IPS-15b (cell line): ENCODE results near the gene SLC25A13.

Experiments
- H3K27me3 ChIP-seq: one replicate; pipeline ENCODE4 v1.6.1; 2013; ENCODE audit warnings: low read length; ENCODE audit not compliant: control insufficient read depth, insufficient read depth
- H3K36me3 ChIP-seq: one replicate; pipeline ENCODE4 v1.6.1; 2013; ENCODE audit warnings: low read length; ENCODE audit not compliant: control insufficient read depth, insufficient read depth
- H3K4me1 ChIP-seq: one replicate; pipeline ENCODE4 v1.6.1; 2013; ENCODE audit warnings: mild to moderate bottlenecking, low read length; ENCODE audit not compliant: control insufficient read depth, insufficient read depth
- H3K4me3 ChIP-seq: one replicate; pipeline ENCODE4 v1.5.1; 2013; ENCODE audit warnings: low read depth, low read length
- H3K9ac ChIP-seq: one replicate; pipeline ENCODE4 v1.6.1; 2013; ENCODE audit warnings: low read depth, mild to moderate bottlenecking, low read length
- H3K9me3 ChIP-seq: one replicate; pipeline ENCODE4 v1.6.1; 2013; ENCODE audit warnings: mild to moderate bottlenecking, low read length; ENCODE audit not compliant: control insufficient read depth, insufficient read depth

Gene SLC25A13

GRCh38 chr7:96287132-96287531, 34.8 kb downstream of the SLC25A13 start:
- no peaks in the 10 kb centered on the region for H3K27me3 ChIP-seq
- peaks cover 6% of the 10 kb centered on the region for H3K4me1 ChIP-seq
- H3K4me3 ChIP-seq, result no peak overlapping the region
- H3K9me3 ChIP-seq, result no peaks in the 10 kb centered on the region
- no peaks in the 10 kb centered on the region for H3K36me3 ChIP-seq
- no peak overlapping the region for H3K9ac ChIP-seq

DNA sequence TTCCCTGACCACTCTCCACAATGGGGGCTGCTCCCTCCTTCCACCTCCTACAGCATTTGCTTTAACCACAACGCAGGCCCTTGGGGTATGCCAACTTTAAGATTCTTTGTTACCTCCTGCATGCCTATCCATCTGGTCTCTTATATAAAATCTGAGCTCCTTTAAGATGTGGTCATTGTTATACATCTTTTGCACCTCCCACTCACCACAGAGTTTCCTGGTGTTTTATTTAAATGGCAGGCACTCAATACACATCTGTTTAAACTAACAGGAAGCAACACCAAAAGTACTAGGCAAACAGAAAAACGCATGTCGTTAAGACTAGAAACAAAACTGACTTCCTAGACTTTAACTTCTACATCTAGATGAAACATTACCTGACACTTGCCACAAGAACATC, 36.3 kb downstream of the SLC25A13 start:
- no peak overlapping the region for H3K4me3 ChIP-seq
- no peak overlapping the region for H3K9ac ChIP-seq
- no peaks in the 10 kb centered on the region for H3K36me3 ChIP-seq
- peaks cover 6% of the 10 kb centered on the region for H3K4me1 ChIP-seq
- H3K27me3 ChIP-seq, result no peaks in the 10 kb centered on the region
- H3K9me3 ChIP-seq, result no peaks in the 10 kb centered on the region

- no peaks in the 10 kb centered on the region for H3K9me3 ChIP-seq
- H3K9ac ChIP-seq, result no peak overlapping the region
- H3K27me3 ChIP-seq, result no peaks in the 10 kb centered on the region
- H3K36me3 ChIP-seq, result no peaks in the 10 kb centered on the region
- H3K4me1 ChIP-seq, result peaks cover 6% of the 10 kb centered on the region
- no peak overlapping the region for H3K4me3 ChIP-seq
Measured at GRCh38 chr7:96284835-96285234, 37.1 kb downstream of the SLC25A13 start.

DNA sequence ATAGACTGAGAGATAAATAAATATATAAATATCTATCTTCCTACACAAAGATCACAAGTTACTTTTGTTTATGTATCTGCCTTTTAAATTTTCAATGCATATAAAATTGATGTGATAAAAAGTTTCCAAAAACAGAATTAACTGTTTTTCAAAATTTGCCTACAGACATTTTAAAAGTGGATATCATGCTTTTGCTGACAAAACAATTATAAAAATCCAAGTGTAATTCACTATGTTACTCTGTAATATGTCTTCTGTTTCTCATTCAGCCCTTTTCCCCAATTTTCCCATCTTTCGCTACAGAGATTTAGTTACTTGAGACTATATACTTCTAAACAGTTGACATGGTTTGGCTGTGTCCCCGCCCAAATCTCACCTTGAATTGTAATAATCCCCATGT, 37.7 kb downstream of the SLC25A13 start:
- no peak overlapping the region for H3K9ac ChIP-seq
- peaks cover 6% of the 10 kb centered on the region for H3K4me1 ChIP-seq
- H3K4me3 ChIP-seq, result no peak overlapping the region
- no peaks in the 10 kb centered on the region for H3K36me3 ChIP-seq
- H3K27me3 ChIP-seq, result no peaks in the 10 kb centered on the region
- no peaks in the 10 kb centered on the region for H3K9me3 ChIP-seq

GRCh38 chr7:96282835-96283234, 39.1 kb downstream of the SLC25A13 start:
- H3K9ac ChIP-seq, result no peak overlapping the region
- no peaks in the 10 kb centered on the region for H3K9me3 ChIP-seq
- H3K27me3 ChIP-seq, result no peaks in the 10 kb centered on the region
- no peaks in the 10 kb centered on the region for H3K36me3 ChIP-seq
- H3K4me3 ChIP-seq, result no peak overlapping the region
- H3K4me1 ChIP-seq, result peaks cover 6% of the 10 kb centered on the region

DNA sequence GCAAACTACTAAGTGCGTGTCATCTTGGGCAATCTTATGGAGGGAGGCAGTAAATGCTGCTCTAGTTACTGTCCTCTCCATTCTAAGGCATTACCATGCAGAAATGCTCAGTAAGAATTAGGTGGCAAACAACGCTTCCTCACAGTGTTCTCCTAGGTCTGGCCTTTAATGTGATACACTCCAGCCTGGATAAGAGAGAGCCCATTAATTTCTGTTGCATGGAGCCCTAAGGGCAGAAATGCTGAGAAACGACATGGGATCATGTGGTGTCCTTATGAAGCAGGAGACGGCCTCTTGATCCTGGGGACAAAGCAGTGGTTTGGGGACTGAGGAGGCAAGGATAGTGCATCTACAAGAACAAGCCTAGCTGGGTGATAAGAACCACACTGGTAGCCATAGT, 44.0 kb downstream of the SLC25A13 start:
- H3K9ac ChIP-seq, result no peak overlapping the region
- no peaks in the 10 kb centered on the region for H3K27me3 ChIP-seq
- H3K9me3 ChIP-seq, result no peaks in the 10 kb centered on the region
- no peaks in the 10 kb centered on the region for H3K4me1 ChIP-seq
- H3K4me3 ChIP-seq, result no peak overlapping the region
- H3K36me3 ChIP-seq, result no peaks in the 10 kb centered on the region

DNA sequence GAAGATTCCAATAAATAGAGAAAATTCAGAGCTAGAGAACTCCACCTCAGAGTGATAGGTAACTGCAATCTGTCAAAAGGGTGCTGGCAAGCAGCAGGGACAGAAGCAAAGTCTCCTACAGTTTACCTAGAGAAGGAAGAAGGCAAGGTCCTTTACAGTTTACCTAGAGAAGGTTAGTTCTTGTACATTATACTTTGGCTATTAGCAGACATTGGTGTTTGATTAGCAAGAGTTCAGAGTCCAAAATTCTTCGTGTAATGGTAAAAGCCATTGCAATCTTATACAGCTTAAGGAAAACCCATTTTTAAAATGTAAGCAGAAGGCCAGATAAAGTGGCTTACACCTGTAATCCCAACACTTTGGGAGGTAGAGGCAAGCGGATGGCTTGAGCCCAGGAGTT, 45.9 kb downstream of the SLC25A13 start:
- Histone ChIP-seq H3K9me3 (no peaks in the 10 kb centered on the region), H3K36me3 (no peaks in the 10 kb centered on the region), H3K9ac (no peak overlapping the region), H3K27me3 (no peaks in the 10 kb centered on the region), H3K4me1 (no peaks in the 10 kb centered on the region), H3K4me3 (no peak overlapping the region)

- Histone ChIP-seq H3K9ac (no peak overlapping the region), H3K4me3 (no peak overlapping the region)
Measured at GRCh38 chr7:96273716-96274115, 48.2 kb downstream of the SLC25A13 start.

DNA sequence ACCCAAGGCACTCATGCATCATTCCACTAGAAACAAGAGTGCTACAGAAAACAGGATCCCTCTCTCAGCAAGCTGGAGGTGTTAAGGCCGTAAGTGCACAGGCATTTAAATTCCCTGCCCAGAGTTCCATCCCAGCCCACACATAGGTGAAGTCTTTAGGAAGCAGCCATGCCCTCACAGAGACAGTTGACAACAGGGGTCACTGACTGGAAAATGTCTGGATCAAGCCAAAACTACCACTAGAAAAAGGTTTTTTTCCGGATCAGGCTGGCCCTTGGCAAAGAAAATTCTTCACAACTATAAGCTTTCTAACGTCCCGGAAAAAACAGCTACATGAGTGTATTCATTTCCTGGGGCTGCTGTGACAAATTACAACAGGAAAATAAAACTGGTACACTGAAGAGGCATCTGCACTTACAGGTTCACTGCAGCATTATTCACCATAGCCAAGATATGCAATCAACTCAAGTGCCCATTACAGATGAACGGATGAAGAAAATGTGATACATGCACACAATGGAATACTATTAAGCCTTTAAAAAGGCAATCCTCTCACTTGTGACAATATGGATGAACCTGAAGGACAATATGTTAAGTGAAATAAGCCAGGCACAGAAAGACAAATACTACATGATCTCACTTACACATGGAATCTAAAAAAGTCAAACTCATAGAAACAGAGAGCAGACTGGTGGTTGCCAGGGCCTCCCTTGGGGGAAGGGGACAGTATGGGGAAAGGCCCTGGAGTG, 52.5 kb downstream of the SLC25A13 start:
- H3K4me1 ChIP-seq, result no peaks in the 10 kb centered on the region
- no peak overlapping the region for H3K9ac ChIP-seq
- no peak overlapping the region for H3K4me3 ChIP-seq
- H3K27me3 ChIP-seq, result no peaks in the 10 kb centered on the region
- H3K9me3 ChIP-seq, result no peaks in the 10 kb centered on the region
- H3K36me3 ChIP-seq, result peaks cover 2% of the 10 kb centered on the region

More at GRCh38 chr7:96273716-96274115, 48.2 kb downstream of the SLC25A13 start:
- Histone ChIP-seq H3K36me3 (peaks cover 2% of the 10 kb centered on the region), H3K9me3 (no peaks in the 10 kb centered on the region), H3K4me1 (no peaks in the 10 kb centered on the region), H3K27me3 (no peaks in the 10 kb centered on the region)

DNA sequence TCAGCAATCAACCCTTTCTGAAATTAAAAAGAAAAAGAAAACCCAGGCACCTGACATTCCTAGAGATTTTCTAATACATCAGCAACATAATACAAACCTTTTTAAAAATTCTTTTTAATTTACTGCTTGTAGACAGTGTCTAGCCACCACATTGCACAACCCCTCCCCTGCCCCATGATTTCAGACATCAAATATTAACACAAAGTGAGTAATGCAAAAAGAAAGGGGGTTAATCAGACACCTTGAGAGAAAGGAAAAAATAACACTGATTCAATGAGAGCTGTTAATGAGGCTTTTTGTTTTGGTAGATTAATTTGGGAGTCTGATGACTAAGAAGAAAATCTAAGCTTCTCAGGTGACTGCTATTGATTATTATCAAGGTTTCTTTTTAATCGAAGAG, 55.3 kb downstream of the SLC25A13 start:
- H3K4me1 ChIP-seq, result no peaks in the 10 kb centered on the region
- H3K36me3 ChIP-seq, result peaks cover 2% of the 10 kb centered on the region
- H3K27me3 ChIP-seq, result no peaks in the 10 kb centered on the region
- H3K9me3 ChIP-seq, result no peaks in the 10 kb centered on the region
- H3K9ac ChIP-seq, result no peak overlapping the region
- H3K4me3 ChIP-seq, result no peak overlapping the region

GRCh38 chr7:96266015-96266414, 55.9 kb downstream of the SLC25A13 start:
- H3K9ac ChIP-seq, result no peak overlapping the region
- H3K4me1 ChIP-seq, result no peaks in the 10 kb centered on the region
- peaks cover 2% of the 10 kb centered on the region for H3K36me3 ChIP-seq
- no peak overlapping the region for H3K4me3 ChIP-seq
- no peaks in the 10 kb centered on the region for H3K9me3 ChIP-seq
- no peaks in the 10 kb centered on the region for H3K27me3 ChIP-seq

GRCh38 chr7:96253964-96254363, 67.9 kb downstream of the SLC25A13 start:
- Histone ChIP-seq H3K27me3 (no peaks in the 10 kb centered on the region), H3K9ac (no peak overlapping the region), H3K4me1 (no peaks in the 10 kb centered on the region), H3K9me3 (no peaks in the 10 kb centered on the region), H3K36me3 (no peaks in the 10 kb centered on the region), H3K4me3 (no peak overlapping the region)
